Measurements from ENCODE around the gene USP34. TPM values are rescaled to one million over a fixed set of nuclear protein-coding genes. Genes with fewer than 3 reads are reported as not detected.

Gene USP34
- total RNA-seq, 6 experiments from 2014 or later, result 33.3 to 57.1 (median 41.5) TPM

GRCh38 chr2:61350777-61351176 lies 120.1 kb downstream of the USP34 start:
- ATAC-seq (no peak), DNase-seq (no peak)
- WGBS (ENCODE audit: insufficient coverage, low coverage, low lambda C conversion rate, missing lambda C conversion rate), result 65% methylated on average over 2 of the region's 3 CpGs
- Histone ChIP-seq H3K36me3 (peaks cover 0 to 15% (median 13%) of the 10 kb centered on the region in 4 donors), H3K4me1 (peaks cover 0 to 16% (median 0%) of the 10 kb centered on the region in 4 donors), H3K4me3 (no peak overlapping the region), H3K27me3 (no peaks in the 10 kb centered on the region), H3K9me3 (no peaks in the 10 kb centered on the region), H3K27ac (no peak overlapping the region)
- TF ChIP-seq CTCF (IDR thresholded peaks at IDR 0.05), result no peak
- no peak for TF ChIP-seq POLR2A (IDR thresholded peaks at IDR 0.05)
- intact Hi-C loops (cut with DNase I), result no loop called here

- intact Hi-C loops (cut with DNase I), result no loop called here
- H3K9me3 ChIP-seq, result no peaks in the 10 kb centered on the region
- peaks cover 0 to 44% (median 13%) of the 10 kb centered on the region in 4 donors for H3K36me3 ChIP-seq
- no peaks in the 10 kb centered on the region for H3K4me1 ChIP-seq
- H3K27ac ChIP-seq, result no peak overlapping the region
- 89% methylated on average over 1 of the region's 1 CpG for WGBS (ENCODE audit: insufficient coverage, low coverage, low lambda C conversion rate, missing lambda C conversion rate)
- H3K27me3 ChIP-seq, result no peaks in the 10 kb centered on the region
- no peak overlapping the region for H3K4me3 ChIP-seq
- no peak for DNase-seq
- ATAC-seq, result no peak
- TF ChIP-seq CTCF (IDR thresholded peaks at IDR 0.05) (no peak), POLR2A (IDR thresholded peaks at IDR 0.05) (no peak)
Observed at GRCh38 chr2:61343141-61343540, 127.7 kb downstream of the USP34 start.

GRCh38 chr2:61340242-61340641 lies 130.6 kb downstream of the USP34 start:
- no peak overlapping the region for H3K27ac ChIP-seq
- H3K4me1 ChIP-seq, result no peaks in the 10 kb centered on the region
- H3K9me3 ChIP-seq, result no peaks in the 10 kb centered on the region
- DNase-seq (no peak), ATAC-seq (no peak)
- intact Hi-C loops (cut with DNase I), result no loop called here
- WGBS (ENCODE audit: insufficient coverage, low coverage, low lambda C conversion rate, missing lambda C conversion rate), result 97% methylated on average over 2 of the region's 2 CpGs
- peaks cover 0 to 41% (median 3%) of the 10 kb centered on the region in 4 donors for H3K36me3 ChIP-seq
- H3K27me3 ChIP-seq, result no peaks in the 10 kb centered on the region
- H3K4me3 ChIP-seq, result no peak overlapping the region
- TF ChIP-seq POLR2A (IDR thresholded peaks at IDR 0.05), result no peak
- TF ChIP-seq CTCF (IDR thresholded peaks at IDR 0.05), result no peak

GRCh38 chr2:61338447-61338846 lies 132.4 kb downstream of the USP34 start:
- no peak for TF ChIP-seq CTCF (IDR thresholded peaks at IDR 0.05)
- no peak for TF ChIP-seq POLR2A (IDR thresholded peaks at IDR 0.05)
- no peaks in the 10 kb centered on the region for H3K27me3 ChIP-seq
- peaks cover 0 to 35% (median 3%) of the 10 kb centered on the region in 4 donors for H3K36me3 ChIP-seq
- H3K4me1 ChIP-seq, result no peaks in the 10 kb centered on the region
- ATAC-seq, result no peak
- DNase-seq, result no peak
- intact Hi-C loops (cut with DNase I), result no loop called here
- H3K9me3 ChIP-seq, result no peaks in the 10 kb centered on the region
- H3K4me3 ChIP-seq, result no peak overlapping the region
- no peak overlapping the region for H3K27ac ChIP-seq

- 85% methylated on average over 2 of the region's 3 CpGs for WGBS (ENCODE audit: insufficient coverage, low coverage, low lambda C conversion rate, missing lambda C conversion rate)
- TF ChIP-seq CTCF (IDR thresholded peaks at IDR 0.05) (no peak), POLR2A (IDR thresholded peaks at IDR 0.05) (no peak)
- peaks cover 0 to 30% (median 0%) of the 10 kb centered on the region in 4 donors for H3K36me3 ChIP-seq
Observed at GRCh38 chr2:61335187-61335586, 135.7 kb downstream of the USP34 start.

More at GRCh38 chr2:61335187-61335586, 135.7 kb downstream of the USP34 start:
- intact Hi-C loops (cut with DNase I), result no loop called here
- no peak overlapping the region for H3K27ac ChIP-seq
- no peak overlapping the region for H3K4me3 ChIP-seq
- H3K27me3 ChIP-seq, result no peaks in the 10 kb centered on the region
- H3K4me1 ChIP-seq, result no peaks in the 10 kb centered on the region
- H3K9me3 ChIP-seq, result no peaks in the 10 kb centered on the region
- DNase-seq (no peak), ATAC-seq (no peak)
